ENCODE results near the gene POLR3GL. TPM values are rescaled to one million over a fixed set of nuclear protein-coding genes. Genes with fewer than 3 reads are reported as not detected.

Gene POLR3GL
- polyA plus RNA-seq, 1 donor from 2014 or later, result 38.6 TPM

- no peaks in the 10 kb centered on the region for H3K27me3 ChIP-seq (ENCODE audit: insufficient read depth, low read depth, low read length)
- H3K4me2 ChIP-seq (ENCODE audit: low read length), result no peak overlapping the region
- H3K27ac ChIP-seq (ENCODE audit: low read length), result no peak overlapping the region
- H3K36me3 ChIP-seq (ENCODE audit: insufficient read depth, low read length), result no peaks in the 10 kb centered on the region
- no peaks in the 10 kb centered on the region for H3F3A ChIP-seq (ENCODE audit: insufficient read depth, low read length, poor library complexity, severe bottlenecking)
- H3K9ac ChIP-seq (ENCODE audit: low read length), result no peak overlapping the region
- H4K20me1 ChIP-seq (ENCODE audit: insufficient read depth), result no peaks in the 10 kb centered on the region
- TF ChIP-seq POLR2AphosphoS5 (IDR thresholded peaks at IDR 0.05), result no peak
- TF ChIP-seq, protein P1, sequence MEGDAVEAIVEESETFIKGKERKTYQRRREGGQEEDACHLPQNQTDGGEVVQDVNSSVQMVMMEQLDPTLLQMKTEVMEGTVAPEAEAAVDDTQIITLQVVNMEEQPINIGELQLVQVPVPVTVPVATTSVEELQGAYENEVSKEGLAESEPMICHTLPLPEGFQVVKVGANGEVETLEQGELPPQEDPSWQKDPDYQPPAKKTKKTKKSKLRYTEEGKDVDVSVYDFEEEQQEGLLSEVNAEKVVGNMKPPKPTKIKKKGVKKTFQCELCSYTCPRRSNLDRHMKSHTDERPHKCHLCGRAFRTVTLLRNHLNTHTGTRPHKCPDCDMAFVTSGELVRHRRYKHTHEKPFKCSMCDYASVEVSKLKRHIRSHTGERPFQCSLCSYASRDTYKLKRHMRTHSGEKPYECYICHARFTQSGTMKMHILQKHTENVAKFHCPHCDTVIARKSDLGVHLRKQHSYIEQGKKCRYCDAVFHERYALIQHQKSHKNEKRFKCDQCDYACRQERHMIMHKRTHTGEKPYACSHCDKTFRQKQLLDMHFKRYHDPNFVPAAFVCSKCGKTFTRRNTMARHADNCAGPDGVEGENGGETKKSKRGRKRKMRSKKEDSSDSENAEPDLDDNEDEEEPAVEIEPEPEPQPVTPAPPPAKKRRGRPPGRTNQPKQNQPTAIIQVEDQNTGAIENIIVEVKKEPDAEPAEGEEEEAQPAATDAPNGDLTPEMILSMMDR (IDR thresholded peaks at IDR 0.05; ENCODE audit: poor library complexity, severe bottlenecking), result no peak
- TF ChIP-seq, protein P2, sequence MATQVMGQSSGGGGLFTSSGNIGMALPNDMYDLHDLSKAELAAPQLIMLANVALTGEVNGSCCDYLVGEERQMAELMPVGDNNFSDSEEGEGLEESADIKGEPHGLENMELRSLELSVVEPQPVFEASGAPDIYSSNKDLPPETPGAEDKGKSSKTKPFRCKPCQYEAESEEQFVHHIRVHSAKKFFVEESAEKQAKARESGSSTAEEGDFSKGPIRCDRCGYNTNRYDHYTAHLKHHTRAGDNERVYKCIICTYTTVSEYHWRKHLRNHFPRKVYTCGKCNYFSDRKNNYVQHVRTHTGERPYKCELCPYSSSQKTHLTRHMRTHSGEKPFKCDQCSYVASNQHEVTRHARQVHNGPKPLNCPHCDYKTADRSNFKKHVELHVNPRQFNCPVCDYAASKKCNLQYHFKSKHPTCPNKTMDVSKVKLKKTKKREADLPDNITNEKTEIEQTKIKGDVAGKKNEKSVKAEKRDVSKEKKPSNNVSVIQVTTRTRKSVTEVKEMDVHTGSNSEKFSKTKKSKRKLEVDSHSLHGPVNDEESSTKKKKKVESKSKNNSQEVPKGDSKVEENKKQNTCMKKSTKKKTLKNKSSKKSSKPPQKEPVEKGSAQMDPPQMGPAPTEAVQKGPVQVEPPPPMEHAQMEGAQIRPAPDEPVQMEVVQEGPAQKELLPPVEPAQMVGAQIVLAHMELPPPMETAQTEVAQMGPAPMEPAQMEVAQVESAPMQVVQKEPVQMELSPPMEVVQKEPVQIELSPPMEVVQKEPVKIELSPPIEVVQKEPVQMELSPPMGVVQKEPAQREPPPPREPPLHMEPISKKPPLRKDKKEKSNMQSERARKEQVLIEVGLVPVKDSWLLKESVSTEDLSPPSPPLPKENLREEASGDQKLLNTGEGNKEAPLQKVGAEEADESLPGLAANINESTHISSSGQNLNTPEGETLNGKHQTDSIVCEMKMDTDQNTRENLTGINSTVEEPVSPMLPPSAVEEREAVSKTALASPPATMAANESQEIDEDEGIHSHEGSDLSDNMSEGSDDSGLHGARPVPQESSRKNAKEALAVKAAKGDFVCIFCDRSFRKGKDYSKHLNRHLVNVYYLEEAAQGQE (IDR thresholded peaks at IDR 0.05; ENCODE audit: borderline replicate concordance), result no peak
- TF ChIP-seq EZH2 (IDR thresholded peaks at IDR 0.05; ENCODE audit: borderline replicate concordance, insufficient read depth, low read length, poor library complexity, severe bottlenecking), result no peak
- H2AFZ ChIP-seq (ENCODE audit: low read depth, low read length), result no peak overlapping the region
- H3K9me3 ChIP-seq (ENCODE audit: low read length), result no peaks in the 10 kb centered on the region
- peaks cover 9% of the 10 kb centered on the region for H3K79me2 ChIP-seq (replicated peaks; ENCODE audit: insufficient read depth, low read length)
- no peak overlapping the region for H3K4me3 ChIP-seq (ENCODE audit: low read length)
- H3K9me2 ChIP-seq (ENCODE audit: insufficient read depth, low read length), result no peaks in the 10 kb centered on the region
These were observed 37.2 kb downstream of the POLR3GL start for GRCh38 chr1:146001709-146002108.

DNA sequence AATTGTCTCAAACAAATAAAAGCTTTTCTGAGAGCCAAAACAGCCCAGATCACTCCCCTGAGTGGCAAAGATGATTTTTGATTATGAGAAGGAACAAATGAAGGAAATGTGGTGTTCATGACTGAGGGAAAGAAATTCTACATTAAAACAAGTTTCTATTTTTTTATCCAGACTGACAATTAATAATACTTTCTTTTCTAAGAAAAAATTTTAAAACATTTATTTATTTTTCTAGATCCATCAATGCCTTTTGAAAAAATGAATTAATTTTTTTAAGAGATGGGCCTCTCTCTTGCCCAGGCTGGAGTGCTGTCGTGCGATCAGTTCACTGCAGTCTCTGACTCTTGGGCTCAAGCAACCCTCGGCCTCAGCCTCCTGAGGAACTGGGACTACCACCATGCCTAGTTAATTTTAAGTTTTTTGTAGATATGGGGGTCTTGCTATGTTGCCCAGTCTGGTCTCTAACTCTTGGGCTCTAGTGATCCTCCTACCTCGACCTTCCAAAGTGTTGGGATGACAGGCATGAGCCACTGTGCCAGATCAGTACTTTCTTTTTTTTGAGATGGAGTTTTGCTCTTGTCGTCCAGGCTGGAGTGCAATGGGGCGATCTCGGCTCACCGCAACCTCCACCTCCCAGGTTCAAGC, 43.1 kb downstream of the POLR3GL start:
- TF ChIP-seq RAD21 (conservative IDR thresholded peaks at IDR 0.05), result no peak
- TF ChIP-seq, protein P2 (IDR thresholded peaks at IDR 0.05; ENCODE audit: borderline replicate concordance), result no peak
- TF ChIP-seq, protein P1 (IDR thresholded peaks at IDR 0.05; ENCODE audit: poor library complexity, severe bottlenecking), result peak; percentile 8
- no peak for TF ChIP-seq SMC3 (conservative IDR thresholded peaks at IDR 0.05; ENCODE audit: poor library complexity)
- TF ChIP-seq EP300 (conservative IDR thresholded peaks at IDR 0.05; ENCODE audit: poor library complexity, severe bottlenecking), result no peak
- TF ChIP-seq EZH2 (IDR thresholded peaks at IDR 0.05; ENCODE audit: borderline replicate concordance, insufficient read depth, low read length, poor library complexity, severe bottlenecking), result no peak
- no peak overlapping the region for H3K9ac ChIP-seq (ENCODE audit: low read length)
- no peaks in the 10 kb centered on the region for H3K79me2 ChIP-seq (replicated peaks; ENCODE audit: insufficient read depth, low read length)

More for the DNA sequence above, 43.1 kb downstream of the POLR3GL start:
- H3K36me3 ChIP-seq (ENCODE audit: insufficient read depth, low read length), result no peaks in the 10 kb centered on the region
- no peak overlapping the region for H3K27ac ChIP-seq (ENCODE audit: low read length)
- no peaks in the 10 kb centered on the region for H3K27me3 ChIP-seq (ENCODE audit: insufficient read depth, low read depth, low read length)
- H3K9me3 ChIP-seq (ENCODE audit: low read length), result no peaks in the 10 kb centered on the region
- no peak overlapping the region for H3K4me2 ChIP-seq (ENCODE audit: low read length)
- H4K20me1 ChIP-seq (ENCODE audit: insufficient read depth), result no peaks in the 10 kb centered on the region
- no peak overlapping the region for H3K4me3 ChIP-seq (ENCODE audit: low read length)
- no peaks in the 10 kb centered on the region for H3F3A ChIP-seq (ENCODE audit: insufficient read depth, low read length, poor library complexity, severe bottlenecking)
- H3K9me2 ChIP-seq (ENCODE audit: insufficient read depth, low read length), result no peaks in the 10 kb centered on the region
- no peak overlapping the region for H2AFZ ChIP-seq (ENCODE audit: low read depth, low read length)
